Measurements from ENCODE around the gene CCDC192.

Gene CCDC192

GRCh38 chr5:127916885-127917573, 213.8 kb downstream of the CCDC192 start:
- DNase-seq (ENCODE audit: low read depth in 2 of 2, low spot score in 1 of 2) = no peak

- DNase-seq (ENCODE audit: low read depth in 2 of 2, low spot score in 1 of 2) = no peak
Measured at GRCh38 chr5:127919006-127919796, 216.0 kb downstream of the CCDC192 start.

- DNase-seq (ENCODE audit: low read depth in 2 of 2, low spot score in 1 of 2) = no peak
Measured at GRCh38 chr5:127919818-127920217, 216.6 kb downstream of the CCDC192 start.

- DNase-seq (ENCODE audit: low read depth in 2 of 2, low spot score in 1 of 2) = no peak
Measured at GRCh38 chr5:127920936-127921335, 217.7 kb downstream of the CCDC192 start.

GRCh38 chr5:127922603-127923002, 219.4 kb downstream of the CCDC192 start:
- no peak for DNase-seq (ENCODE audit: low read depth in 2 of 2, low spot score in 1 of 2)

DNA sequence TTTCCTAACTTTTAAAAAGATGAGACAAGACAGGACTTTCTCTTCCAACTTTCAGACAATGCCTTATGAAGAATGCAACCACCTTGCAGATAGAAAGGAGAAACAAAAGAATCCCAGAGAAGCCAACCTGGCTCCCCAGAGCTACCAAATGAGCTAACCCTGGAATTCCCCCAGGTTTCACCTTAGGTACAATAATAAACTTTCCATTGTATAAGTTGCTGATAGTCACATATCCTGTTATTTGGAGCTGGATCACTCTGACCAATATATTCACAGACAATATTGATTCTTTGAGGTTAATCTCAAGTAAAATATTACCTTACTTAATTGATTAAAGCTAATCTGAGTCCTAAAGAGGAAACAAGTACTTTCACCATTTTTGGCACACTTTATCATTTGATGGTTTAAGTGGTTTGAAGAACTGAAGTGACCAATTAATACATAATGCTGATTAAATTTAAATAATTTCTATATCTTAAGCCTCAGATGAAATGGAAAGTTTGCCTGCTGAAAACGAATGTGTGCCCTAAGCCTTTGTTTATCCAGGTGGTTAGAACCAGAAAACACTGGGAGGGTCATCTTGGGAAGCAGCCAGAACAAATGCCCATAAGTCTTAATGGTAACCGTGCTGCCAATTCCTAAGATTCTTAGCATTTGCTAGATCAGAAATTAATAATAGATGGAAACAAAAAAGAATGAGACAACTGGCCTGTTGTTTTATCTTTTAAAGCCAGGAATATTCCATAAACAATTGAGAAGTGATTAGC, 220.8 kb downstream of the CCDC192 start:
- no peak for DNase-seq (ENCODE audit: low read depth in 2 of 2, low spot score in 1 of 2)

DNA sequence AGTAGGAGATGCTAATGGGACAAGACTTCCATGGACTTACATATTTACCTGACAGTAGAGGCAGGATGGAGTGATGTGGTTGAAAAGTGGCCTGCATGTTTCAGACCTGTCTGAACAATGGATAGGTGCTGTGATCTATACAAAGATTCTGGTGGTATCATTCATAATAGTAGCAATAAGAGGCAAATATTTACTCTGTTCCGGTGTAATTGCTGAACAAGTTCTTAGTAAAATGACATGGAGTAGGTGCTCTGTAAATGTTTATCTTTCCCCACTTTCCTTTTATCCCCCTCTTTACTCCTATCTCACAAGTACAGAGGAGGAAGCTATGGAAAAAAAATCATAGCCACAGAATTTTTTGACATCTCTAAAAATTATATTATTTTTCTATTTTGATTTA, 221.4 kb downstream of the CCDC192 start:
- no peak for DNase-seq (ENCODE audit: low read depth in 2 of 2, low spot score in 1 of 2)

DNA sequence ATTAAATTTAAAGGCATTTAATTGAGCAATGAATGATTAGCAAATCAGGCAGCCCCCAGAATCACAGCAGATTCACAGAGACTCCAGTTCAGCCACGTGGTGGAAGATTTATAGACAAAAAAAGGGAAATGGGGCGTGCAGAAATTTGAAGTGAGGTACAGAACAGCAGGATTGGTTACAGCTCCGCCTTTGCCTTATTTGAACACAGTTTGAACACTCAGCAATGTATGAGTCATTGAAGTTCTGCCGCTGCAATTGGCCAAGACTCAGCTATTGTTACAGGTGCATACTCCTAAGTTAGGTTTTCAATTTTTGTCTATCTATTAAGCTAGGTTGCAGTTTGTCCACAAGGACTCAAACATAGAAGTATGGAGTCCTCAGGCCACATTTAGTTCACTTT, 222.7 kb downstream of the CCDC192 start:
- DNase-seq (ENCODE audit: low read depth in 2 of 2, low spot score in 1 of 2) = no peak

DNA sequence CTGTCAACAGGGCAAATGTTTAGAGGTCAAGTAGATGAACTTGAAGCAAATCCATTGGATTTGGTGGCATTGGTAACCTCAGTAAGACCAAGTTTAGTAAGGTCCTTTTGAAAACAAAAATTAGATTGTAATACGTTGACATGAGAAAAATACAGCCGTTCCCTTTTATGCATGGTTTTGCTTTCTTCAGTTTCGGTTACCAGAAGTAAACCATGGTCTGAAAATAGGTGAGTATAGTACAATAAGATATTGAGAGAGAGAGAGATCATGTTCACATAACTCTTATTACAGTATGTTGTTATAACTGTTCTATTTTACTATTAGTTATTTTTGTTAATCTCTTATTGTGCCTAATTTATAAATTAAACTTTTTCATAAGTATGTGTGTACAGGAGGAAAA, 223.8 kb downstream of the CCDC192 start:
- no peak for DNase-seq (ENCODE audit: low read depth in 2 of 2, low spot score in 1 of 2)

DNA sequence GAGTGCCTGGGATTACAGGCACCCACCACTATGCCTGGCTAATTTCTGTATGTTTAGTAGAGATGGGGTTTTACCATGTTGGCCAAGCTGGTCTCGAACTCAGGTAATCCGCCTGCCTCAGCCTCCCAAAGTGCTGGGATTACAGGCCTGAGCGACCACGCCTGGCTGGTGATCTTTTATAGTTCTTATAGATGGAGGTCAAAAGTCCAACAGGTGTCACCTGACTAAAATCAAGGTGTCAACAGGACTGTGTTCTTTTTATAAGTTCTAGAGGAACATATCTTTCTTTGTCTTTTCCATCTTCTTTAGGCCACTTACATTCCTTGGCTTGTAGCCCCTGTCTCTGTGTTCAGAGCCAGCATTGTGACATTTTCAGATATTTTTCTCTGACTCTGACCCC, 224.9 kb downstream of the CCDC192 start:
- no peak for DNase-seq (ENCODE audit: low read depth in 2 of 2, low spot score in 1 of 2)

- DNase-seq (ENCODE audit: low read depth in 2 of 2, low spot score in 1 of 2) = no peak
Measured at GRCh38 chr5:127930311-127930710, 227.1 kb downstream of the CCDC192 start.

DNA sequence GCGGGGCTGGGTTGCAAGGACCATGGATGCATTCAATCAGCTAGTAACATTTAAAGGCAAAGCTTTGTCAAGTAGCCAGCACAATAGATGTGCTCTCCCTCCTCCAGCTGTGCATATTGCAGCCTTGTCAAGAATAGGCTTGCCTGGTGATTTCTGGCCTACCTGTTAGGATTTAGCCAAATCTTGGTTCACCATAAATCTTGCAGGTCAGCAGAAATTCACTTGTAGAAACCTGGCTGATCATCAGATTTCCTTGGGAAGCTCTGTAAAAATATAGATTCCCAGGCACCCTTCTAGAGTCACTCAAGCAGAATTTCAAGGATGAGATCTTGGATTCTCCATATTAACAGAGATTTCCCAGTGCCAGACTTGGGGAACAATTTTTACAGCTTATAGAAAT, 228.2 kb downstream of the CCDC192 start:
- no peak for DNase-seq (ENCODE audit: low read depth in 2 of 2, low spot score in 1 of 2)

DNA sequence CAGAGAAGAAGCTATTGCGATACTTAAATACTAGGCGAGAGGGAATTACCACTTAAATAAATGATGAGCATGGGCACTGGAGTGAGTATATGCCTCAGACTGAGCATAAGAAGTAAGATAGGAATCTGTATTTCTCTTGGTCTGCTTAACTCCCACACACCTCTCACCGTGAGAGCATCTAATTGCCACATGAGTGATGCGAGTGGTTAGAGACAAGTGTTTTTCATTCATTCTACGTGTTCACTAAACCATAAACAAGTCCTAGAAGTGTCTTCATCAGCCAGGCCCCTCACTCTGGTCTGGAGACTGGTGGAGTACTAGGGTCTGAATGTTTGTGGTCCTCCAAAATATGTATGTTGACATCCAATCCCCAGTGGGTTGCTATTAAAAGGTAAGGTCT, 230.2 kb downstream of the CCDC192 start:
- no peak for DNase-seq (ENCODE audit: low read depth in 2 of 2, low spot score in 1 of 2)

GRCh38 chr5:127934791-127935256, 231.6 kb downstream of the CCDC192 start:
- no peak for DNase-seq (ENCODE audit: low read depth in 2 of 2, low spot score in 1 of 2)

GRCh38 chr5:127935398-127935797, 232.2 kb downstream of the CCDC192 start:
- no peak for DNase-seq (ENCODE audit: low read depth in 2 of 2, low spot score in 1 of 2)

DNA sequence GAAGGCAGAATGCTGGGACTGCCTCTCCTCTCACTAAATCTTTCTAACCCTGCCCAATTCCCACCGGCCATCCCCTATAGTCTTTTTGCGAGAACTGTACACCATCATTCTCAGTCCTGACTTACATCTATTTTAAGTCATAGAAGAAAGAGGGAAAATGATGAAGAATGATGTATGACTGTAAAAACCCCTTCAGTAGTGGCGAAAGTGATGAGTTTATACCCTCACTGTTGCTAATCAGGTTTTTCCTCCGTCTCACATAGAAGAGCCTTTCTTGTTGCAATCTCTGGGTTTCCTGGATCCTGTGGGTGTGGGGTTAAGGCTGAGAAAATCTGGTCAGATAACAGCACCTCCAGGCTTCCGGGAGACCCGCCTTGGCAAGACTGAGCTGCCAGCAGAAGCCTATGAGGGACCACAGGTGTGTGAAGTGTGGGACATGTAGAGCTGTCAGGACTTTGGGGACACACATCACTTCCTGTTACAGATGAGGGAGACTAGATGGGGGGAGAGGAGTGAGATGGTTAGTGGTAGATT, 233.3 kb downstream of the CCDC192 start:
- DNase-seq (ENCODE audit: low read depth in 2 of 2, low spot score in 1 of 2) = no peak

GRCh38 chr5:127938746-127939145, 235.6 kb downstream of the CCDC192 start:
- no peak for DNase-seq (ENCODE audit: low read depth in 2 of 2, low spot score in 1 of 2)

DNA sequence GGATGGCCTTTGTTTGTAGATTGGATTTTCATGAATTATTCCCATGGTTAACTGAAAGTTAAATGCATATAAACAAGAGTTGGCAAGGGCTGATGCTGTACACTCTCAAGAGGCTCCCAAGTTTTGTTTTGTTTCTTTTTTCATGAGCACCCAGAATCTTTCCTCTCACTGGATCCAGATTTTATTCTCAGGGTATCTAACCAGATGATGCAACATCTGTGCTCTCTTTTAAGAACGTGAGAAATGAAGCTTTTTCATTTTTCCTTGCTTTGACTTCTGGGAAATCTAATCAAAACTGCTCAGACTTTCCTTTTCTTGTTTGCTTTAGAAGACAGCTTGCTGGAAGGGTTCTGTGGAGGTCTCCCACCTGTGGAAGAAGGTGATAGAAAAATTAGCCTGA, 237.7 kb downstream of the CCDC192 start:
- DNase-seq (ENCODE audit: low read depth in 2 of 2, low spot score in 1 of 2) = no peak

GRCh38 chr5:127941646-127942045, 238.5 kb downstream of the CCDC192 start:
- no peak for DNase-seq (ENCODE audit: low read depth in 2 of 2, low spot score in 1 of 2)

- DNase-seq (ENCODE audit: low read depth in 2 of 2, low spot score in 1 of 2) = no peak
Measured at GRCh38 chr5:127942246-127943060, 239.3 kb downstream of the CCDC192 start.

- no peak for DNase-seq (ENCODE audit: low read depth in 2 of 2, low spot score in 1 of 2)
Measured at GRCh38 chr5:127943061-127943371, 239.8 kb downstream of the CCDC192 start.

Measured in stimulated activated CD8-positive, alpha-beta memory T cell treated with anti-CD3 and anti-CD28 coated beads, Interleukin-4, amount 100 ng/mL, for 4 hours (primary cell).